Measurements from ENCODE around the gene PUS1.

The PUS1 gene

GRCh38 chr12:131902332-131903241 is 26.5 kb upstream of the PUS1 start:
- no peak overlapping the region for H3K4me3 ChIP-seq (ENCODE audit: low read depth, low read length)

GRCh38 chr12:131903270-131904255 is 25.5 kb upstream of the PUS1 start:
- H3K4me3 ChIP-seq (ENCODE audit: low read depth, low read length): no peak overlapping the region

GRCh38 chr12:131904346-131904745 is 24.7 kb upstream of the PUS1 start:
- H3K4me3 ChIP-seq (ENCODE audit: low read depth, low read length): no peak overlapping the region

- no peak overlapping the region for H3K4me3 ChIP-seq (ENCODE audit: low read depth, low read length)
These were observed 23.9 kb upstream of the PUS1 start for GRCh38 chr12:131905081-131905629.

- H3K4me3 ChIP-seq (ENCODE audit: low read depth, low read length): no peak overlapping the region
These were observed 23.4 kb upstream of the PUS1 start for GRCh38 chr12:131905630-131906091.

- H3K4me3 ChIP-seq (ENCODE audit: low read depth, low read length): no peak overlapping the region
These were observed 21.5 kb upstream of the PUS1 start for GRCh38 chr12:131907379-131908091.

GRCh38 chr12:131908092-131909080 is 20.7 kb upstream of the PUS1 start:
- H3K4me3 ChIP-seq (ENCODE audit: low read depth, low read length): no peak overlapping the region

GRCh38 chr12:131909081-131909751 is 19.9 kb upstream of the PUS1 start:
- no peak overlapping the region for H3K4me3 ChIP-seq (ENCODE audit: low read depth, low read length)

GRCh38 chr12:131909752-131910219 is 19.3 kb upstream of the PUS1 start:
- H3K4me3 ChIP-seq (ENCODE audit: low read depth, low read length): no peak overlapping the region

- no peak overlapping the region for H3K4me3 ChIP-seq (ENCODE audit: low read depth, low read length)
These were observed 18.6 kb upstream of the PUS1 start for GRCh38 chr12:131910302-131911027.

- no peak overlapping the region for H3K4me3 ChIP-seq (ENCODE audit: low read depth, low read length)
These were observed 17.9 kb upstream of the PUS1 start for GRCh38 chr12:131911028-131911650.

GRCh38 chr12:131911851-131912477 is 17.1 kb upstream of the PUS1 start:
- no peak overlapping the region for H3K4me3 ChIP-seq (ENCODE audit: low read depth, low read length)

GRCh38 chr12:131912518-131913274 is 16.4 kb upstream of the PUS1 start:
- no peak overlapping the region for H3K4me3 ChIP-seq (ENCODE audit: low read depth, low read length)

GRCh38 chr12:131913666-131914065 is 15.4 kb upstream of the PUS1 start:
- H3K4me3 ChIP-seq (ENCODE audit: low read depth, low read length): no peak overlapping the region

- H3K4me3 ChIP-seq (ENCODE audit: low read depth, low read length): no peak overlapping the region
These were observed 14.8 kb upstream of the PUS1 start for GRCh38 chr12:131914179-131914702.

All from iPS-11a (cell line).